HUES6 (cell line): ENCODE data around the gene SEC14L5.

Source experiments
- H3K27ac ChIP-seq: 2 replicates; pipeline ENCODE4 v1.7.0; 2013; ENCODE audit warnings: low read depth, mild to moderate bottlenecking, low read length, inconsistent platforms
- H3K27me3 ChIP-seq: 2 replicates; pipeline ENCODE4 v1.6.1; 2013; ENCODE audit warnings: low read length; ENCODE audit not compliant: control insufficient read depth, insufficient read depth
- H3K36me3 ChIP-seq: 2 replicates; pipeline ENCODE4 v1.6.1; 2013; ENCODE audit warnings: low read length; ENCODE audit not compliant: control insufficient read depth, insufficient read depth
- H3K4me1 ChIP-seq: 2 replicates; pipeline ENCODE4 v1.6.1; 2013; ENCODE audit warnings: low read length; ENCODE audit not compliant: control insufficient read depth, insufficient read depth
- H3K4me3 ChIP-seq: 2 replicates; pipeline ENCODE4 v1.5.1; 2013; ENCODE audit warnings: low read depth, low read length
- H3K9ac ChIP-seq: one replicate; pipeline ENCODE4 v1.6.1; 2013; ENCODE audit warnings: mild to moderate bottlenecking, low read length
- H3K9me3 ChIP-seq: 2 replicates; pipeline ENCODE4 v1.6.1; 2013; ENCODE audit warnings: low read depth, low read length; ENCODE audit not compliant: control insufficient read depth, insufficient read depth

Gene SEC14L5

GRCh38 chr16:5016967-5017677 lies 59.0 kb downstream of the SEC14L5 start:
- H3K27me3 ChIP-seq: no peaks in the 10 kb centered on the region
- H3K4me3 ChIP-seq: no peak overlapping the region
- H3K9ac ChIP-seq: no peak overlapping the region
- no peaks in the 10 kb centered on the region for H3K9me3 ChIP-seq
- no peaks in the 10 kb centered on the region for H3K36me3 ChIP-seq
- H3K27ac ChIP-seq: no peak overlapping the region
- no peaks in the 10 kb centered on the region for H3K4me1 ChIP-seq

DNA sequence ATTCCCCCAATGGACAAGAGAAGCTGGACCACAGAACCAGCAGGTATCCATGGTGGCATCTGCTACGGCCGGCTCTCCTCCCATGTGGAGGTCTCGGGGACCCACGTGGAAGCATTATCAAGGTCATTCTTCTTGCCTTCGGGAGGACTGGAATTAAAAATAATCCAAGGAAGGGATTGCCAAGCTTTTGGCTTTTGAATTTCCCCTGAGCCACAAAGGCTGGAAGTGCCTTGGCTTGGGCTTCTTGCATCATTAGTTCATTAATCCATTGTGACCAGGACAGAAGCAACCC lies 59.5 kb downstream of the SEC14L5 start:
- Histone ChIP-seq H3K4me3 (no peak overlapping the region), H3K9me3 (no peaks in the 10 kb centered on the region), H3K27me3 (no peaks in the 10 kb centered on the region), H3K9ac (no peak overlapping the region), H3K27ac (no peak overlapping the region), H3K4me1 (no peaks in the 10 kb centered on the region), H3K36me3 (no peaks in the 10 kb centered on the region)

DNA sequence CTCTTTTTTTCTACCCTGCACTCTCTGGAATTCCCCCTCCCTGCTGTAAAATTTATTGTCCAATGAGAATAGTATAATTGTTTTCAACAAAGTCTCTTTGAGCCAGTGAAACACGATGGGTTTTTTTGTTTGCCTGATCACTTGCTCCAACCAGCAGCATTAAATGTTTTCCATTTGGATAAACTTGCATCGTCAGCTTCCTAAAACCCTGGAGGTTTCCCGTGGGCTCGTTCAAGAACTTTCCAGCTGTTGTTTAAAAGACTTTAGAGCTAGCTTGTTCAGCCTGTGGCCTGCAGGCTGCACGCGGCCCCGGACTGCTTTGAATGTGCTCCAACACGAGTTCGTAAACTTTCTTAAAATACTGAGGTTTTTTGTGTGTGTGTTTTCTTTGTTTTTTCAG lies 60.7 kb downstream of the SEC14L5 start:
- Histone ChIP-seq H3K27me3 (no peaks in the 10 kb centered on the region), H3K27ac (no peak overlapping the region), H3K4me3 (no peak overlapping the region), H3K9ac (no peak overlapping the region), H3K9me3 (no peaks in the 10 kb centered on the region), H3K36me3 (no peaks in the 10 kb centered on the region), H3K4me1 (no peaks in the 10 kb centered on the region)

DNA sequence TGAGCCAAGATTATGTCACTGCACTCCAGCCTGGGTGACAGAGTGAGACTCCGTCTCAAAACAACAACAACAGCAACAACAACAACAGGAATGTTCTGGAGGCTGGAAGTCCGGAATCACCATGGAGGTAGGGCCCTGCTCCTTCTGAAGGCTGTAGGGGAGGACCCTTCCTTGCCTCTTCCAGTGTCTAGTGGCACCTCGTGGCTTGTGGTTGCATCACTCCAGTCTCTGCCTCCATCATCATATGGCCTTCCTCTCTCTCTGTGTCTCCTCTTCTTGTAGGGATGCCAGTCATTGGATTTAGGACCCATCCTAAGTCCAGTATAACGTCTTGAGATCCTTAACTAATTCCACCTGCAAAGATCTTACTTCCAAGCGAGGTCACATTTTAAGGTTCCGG lies 61.6 kb downstream of the SEC14L5 start:
- H3K27me3 ChIP-seq: no peaks in the 10 kb centered on the region
- H3K9me3 ChIP-seq: no peaks in the 10 kb centered on the region
- no peaks in the 10 kb centered on the region for H3K4me1 ChIP-seq
- H3K27ac ChIP-seq: no peak overlapping the region
- no peak overlapping the region for H3K9ac ChIP-seq
- no peaks in the 10 kb centered on the region for H3K36me3 ChIP-seq
- no peak overlapping the region for H3K4me3 ChIP-seq

GRCh38 chr16:5020551-5020950 lies 62.4 kb downstream of the SEC14L5 start:
- Histone ChIP-seq H3K4me3 (no peak overlapping the region), H3K9ac (no peak overlapping the region), H3K9me3 (no peaks in the 10 kb centered on the region), H3K27ac (no peak overlapping the region), H3K36me3 (no peaks in the 10 kb centered on the region), H3K27me3 (no peaks in the 10 kb centered on the region), H3K4me1 (peaks cover 2% of the 10 kb centered on the region; the same call in 1 of the 2 replicates)

DNA sequence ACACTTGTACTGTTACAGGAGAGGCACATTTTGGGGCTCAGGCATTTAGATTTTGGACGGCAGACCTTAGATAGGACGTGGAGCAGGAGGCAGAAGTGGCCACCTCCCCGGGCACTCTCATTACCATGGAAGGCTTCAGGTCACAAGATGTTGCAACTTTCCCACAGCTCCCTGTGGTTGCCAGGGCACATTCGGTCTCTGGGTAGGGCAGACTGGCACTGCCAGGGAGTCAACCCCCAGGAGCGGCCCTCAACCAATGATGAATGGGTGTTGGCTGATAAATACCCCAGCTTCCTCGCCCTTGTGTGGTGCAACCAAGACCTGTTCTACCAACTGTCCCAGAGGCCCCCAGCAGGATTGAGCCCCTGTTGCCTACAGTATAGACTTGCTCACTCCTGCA lies 64.4 kb downstream of the SEC14L5 start:
- Histone ChIP-seq H3K27ac (no peak overlapping the region), H3K27me3 (no peaks in the 10 kb centered on the region), H3K4me1 (peaks cover 2% of the 10 kb centered on the region; the same call in 1 of the 2 replicates), H3K36me3 (no peaks in the 10 kb centered on the region), H3K9me3 (no peaks in the 10 kb centered on the region), H3K9ac (no peak overlapping the region), H3K4me3 (no peak overlapping the region)

DNA sequence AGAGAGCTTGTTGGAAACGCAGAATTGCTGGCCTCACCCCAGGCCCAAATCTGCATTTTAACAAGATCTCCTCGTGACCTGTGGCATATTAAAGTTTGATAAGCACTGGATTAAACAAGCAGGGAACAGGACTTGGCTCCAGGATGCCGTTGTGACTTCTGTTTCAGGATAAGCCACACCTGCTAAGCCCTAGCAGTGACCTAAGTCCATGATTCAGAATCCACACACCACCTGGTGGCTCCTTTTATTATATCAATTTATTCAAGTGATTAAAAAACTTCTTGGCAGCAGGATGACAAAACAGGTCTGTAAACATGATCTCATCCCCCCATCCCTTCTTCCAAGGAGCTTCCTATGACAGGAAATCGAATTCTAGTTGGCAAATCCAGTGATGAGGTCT lies 66.5 kb downstream of the SEC14L5 start:
- Histone ChIP-seq H3K9ac (no peak overlapping the region), H3K36me3 (no peaks in the 10 kb centered on the region)

DNA sequence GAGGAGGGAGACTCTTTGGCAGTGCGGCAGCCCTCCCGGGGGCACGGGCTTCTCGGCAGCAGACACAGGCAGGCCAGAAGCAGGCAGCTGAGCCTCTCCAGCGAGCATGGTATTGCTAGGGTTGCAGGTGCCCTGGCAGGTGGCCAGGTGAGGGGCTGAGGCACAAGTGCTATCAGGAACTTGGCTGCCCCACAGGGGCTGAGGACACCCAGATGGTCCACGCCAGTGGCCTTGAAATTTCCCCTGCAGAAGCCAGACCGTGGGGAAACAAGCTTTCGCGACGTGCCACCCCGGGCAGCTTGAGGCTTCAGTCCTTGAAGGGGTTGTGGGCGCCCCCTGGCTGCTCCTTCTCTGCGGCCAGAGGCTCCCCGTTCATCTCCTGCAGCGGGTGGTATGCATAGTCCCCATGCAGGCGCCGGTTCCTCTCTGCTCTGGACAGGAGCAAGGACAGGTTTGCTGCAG lies 67.1 kb downstream of the SEC14L5 start:
- no peaks in the 10 kb centered on the region for H3K36me3 ChIP-seq
- no peaks in the 10 kb centered on the region for H3K9me3 ChIP-seq
- no peaks in the 10 kb centered on the region for H3K27me3 ChIP-seq
- H3K4me3 ChIP-seq: no peak overlapping the region
- H3K9ac ChIP-seq: no peak overlapping the region
- H3K27ac ChIP-seq: no peak overlapping the region
- H3K4me1 ChIP-seq: peaks cover 2% of the 10 kb centered on the region; the same call in 1 of the 2 replicates

More for the DNA sequence above, 66.5 kb downstream of the SEC14L5 start:
- no peak overlapping the region for H3K4me3 ChIP-seq
- H3K27ac ChIP-seq: no peak overlapping the region
- H3K4me1 ChIP-seq: peaks cover 2% of the 10 kb centered on the region; the same call in 1 of the 2 replicates
- no peaks in the 10 kb centered on the region for H3K27me3 ChIP-seq
- H3K9me3 ChIP-seq: no peaks in the 10 kb centered on the region

DNA sequence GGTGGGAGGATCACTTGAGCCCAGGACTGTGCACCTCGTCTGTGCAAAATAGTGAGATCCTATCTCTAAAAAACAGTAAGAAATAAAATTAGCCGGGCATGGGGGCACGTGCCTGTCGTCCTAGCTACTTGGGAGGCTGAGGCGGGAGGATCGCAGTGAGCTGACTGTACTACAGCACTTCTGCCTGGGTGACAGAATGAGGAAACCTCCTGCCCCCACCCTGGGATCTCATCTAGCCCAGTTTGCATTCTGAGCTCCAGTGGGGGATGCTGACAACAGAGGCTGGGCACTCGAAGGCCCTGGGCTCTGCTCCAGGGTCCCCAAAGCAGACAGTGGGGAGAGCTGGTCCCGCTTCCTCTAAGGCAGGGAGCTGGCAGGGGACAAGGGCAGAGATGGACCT lies 68.5 kb downstream of the SEC14L5 start:
- H3K36me3 ChIP-seq: no peaks in the 10 kb centered on the region
- H3K9me3 ChIP-seq: no peaks in the 10 kb centered on the region
- no peak overlapping the region for H3K4me3 ChIP-seq
- no peak overlapping the region for H3K9ac ChIP-seq
- H3K27me3 ChIP-seq: no peaks in the 10 kb centered on the region
- H3K27ac ChIP-seq: no peak overlapping the region
- peaks cover 2% of the 10 kb centered on the region; the same call in 1 of the 2 replicates for H3K4me1 ChIP-seq

GRCh38 chr16:5027086-5027485 lies 69.0 kb downstream of the SEC14L5 start:
- no peak overlapping the region for H3K9ac ChIP-seq
- no peaks in the 10 kb centered on the region for H3K9me3 ChIP-seq
- H3K36me3 ChIP-seq: no peaks in the 10 kb centered on the region
- no peak overlapping the region for H3K27ac ChIP-seq
- H3K4me1 ChIP-seq: peaks cover 2% of the 10 kb centered on the region; the same call in 1 of the 2 replicates
- H3K27me3 ChIP-seq: no peaks in the 10 kb centered on the region
- no peak overlapping the region for H3K4me3 ChIP-seq

GRCh38 chr16:5027575-5028235 lies 69.6 kb downstream of the SEC14L5 start:
- Histone ChIP-seq H3K27me3 (peaks cover 2% of the 10 kb centered on the region), H3K27ac (no peak overlapping the region), H3K9ac (no peak overlapping the region), H3K4me1 (peaks cover 2% of the 10 kb centered on the region; the same call in 1 of the 2 replicates), H3K4me3 (no peak overlapping the region), H3K36me3 (no peaks in the 10 kb centered on the region), H3K9me3 (no peaks in the 10 kb centered on the region)
